ENCODE results near the gene XRCC1. TPM values are rescaled to one million over a fixed set of nuclear protein-coding genes. Genes with fewer than 3 reads are reported as not detected.

XRCC1 gene
- total RNA-seq, 1 donor from 2014 or later: 20.9 TPM

DNA sequence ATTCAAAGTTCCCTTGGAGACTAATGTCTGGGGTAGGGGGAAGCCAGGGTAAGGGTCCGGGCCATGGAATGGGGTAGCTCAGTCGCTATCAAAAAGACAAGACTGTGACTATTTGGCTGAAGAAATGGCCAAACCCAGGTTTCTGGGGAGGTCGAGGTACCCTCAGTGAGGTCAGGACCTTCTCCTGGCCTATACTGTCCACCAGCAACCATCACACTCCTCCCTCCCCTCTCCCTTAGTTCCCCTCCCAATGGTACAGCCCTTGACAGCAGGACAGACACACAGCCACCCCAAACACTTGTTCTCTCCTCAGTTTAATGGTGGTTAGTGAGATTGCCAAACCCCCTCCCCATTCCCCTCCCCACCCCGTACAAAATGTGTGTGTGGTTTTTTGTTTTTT, 46.7 kb upstream of the XRCC1 start:
- Histone ChIP-seq H3K27ac (no peak overlapping the region), H3K4me3 (no peak overlapping the region), H3K36me3 (no peaks in the 10 kb centered on the region)

GRCh38 chr19:43620061-43621001, 45.0 kb upstream of the XRCC1 start:
- H3K4me1 ChIP-seq: peaks cover 19% of the 10 kb centered on the region
- H3K27me3 ChIP-seq: no peaks in the 10 kb centered on the region
- no peaks in the 10 kb centered on the region for H3K36me3 ChIP-seq
- intact Hi-C loops (cut with DNase I): no loop called here
- peak overlapping the region; percentile 89 for H3K27ac ChIP-seq
- no peaks in the 10 kb centered on the region for H3K9me3 ChIP-seq
- no peak for TF ChIP-seq POLR2A (IDR thresholded peaks at IDR 0.05)
- TF ChIP-seq, protein P1, sequence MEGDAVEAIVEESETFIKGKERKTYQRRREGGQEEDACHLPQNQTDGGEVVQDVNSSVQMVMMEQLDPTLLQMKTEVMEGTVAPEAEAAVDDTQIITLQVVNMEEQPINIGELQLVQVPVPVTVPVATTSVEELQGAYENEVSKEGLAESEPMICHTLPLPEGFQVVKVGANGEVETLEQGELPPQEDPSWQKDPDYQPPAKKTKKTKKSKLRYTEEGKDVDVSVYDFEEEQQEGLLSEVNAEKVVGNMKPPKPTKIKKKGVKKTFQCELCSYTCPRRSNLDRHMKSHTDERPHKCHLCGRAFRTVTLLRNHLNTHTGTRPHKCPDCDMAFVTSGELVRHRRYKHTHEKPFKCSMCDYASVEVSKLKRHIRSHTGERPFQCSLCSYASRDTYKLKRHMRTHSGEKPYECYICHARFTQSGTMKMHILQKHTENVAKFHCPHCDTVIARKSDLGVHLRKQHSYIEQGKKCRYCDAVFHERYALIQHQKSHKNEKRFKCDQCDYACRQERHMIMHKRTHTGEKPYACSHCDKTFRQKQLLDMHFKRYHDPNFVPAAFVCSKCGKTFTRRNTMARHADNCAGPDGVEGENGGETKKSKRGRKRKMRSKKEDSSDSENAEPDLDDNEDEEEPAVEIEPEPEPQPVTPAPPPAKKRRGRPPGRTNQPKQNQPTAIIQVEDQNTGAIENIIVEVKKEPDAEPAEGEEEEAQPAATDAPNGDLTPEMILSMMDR (IDR thresholded peaks at IDR 0.05): no peak
- no peak for TF ChIP-seq POLR2AphosphoS5 (IDR thresholded peaks at IDR 0.05; ENCODE audit: insufficient read depth in 1 of 2, low read depth in 1 of 2)
- H3K4me3 ChIP-seq: peak overlapping the region; percentile 79 to 83
- no peak for DNase-seq (ENCODE audit: extremely low spot score in 2 of 2)

More for the DNA sequence above, 46.7 kb upstream of the XRCC1 start:
- peaks cover 19% of the 10 kb centered on the region for H3K4me1 ChIP-seq
- no peak for TF ChIP-seq POLR2AphosphoS5 (IDR thresholded peaks at IDR 0.05; ENCODE audit: insufficient read depth in 1 of 2, low read depth in 1 of 2)
- TF ChIP-seq, protein P1 (IDR thresholded peaks at IDR 0.05): no peak
- TF ChIP-seq POLR2A (IDR thresholded peaks at IDR 0.05): no peak
- no peaks in the 10 kb centered on the region for H3K27me3 ChIP-seq
- no peaks in the 10 kb centered on the region for H3K9me3 ChIP-seq
- intact Hi-C loops (cut with DNase I): no loop called here
- DNase-seq (ENCODE audit: extremely low spot score in 2 of 2): no peak

DNA sequence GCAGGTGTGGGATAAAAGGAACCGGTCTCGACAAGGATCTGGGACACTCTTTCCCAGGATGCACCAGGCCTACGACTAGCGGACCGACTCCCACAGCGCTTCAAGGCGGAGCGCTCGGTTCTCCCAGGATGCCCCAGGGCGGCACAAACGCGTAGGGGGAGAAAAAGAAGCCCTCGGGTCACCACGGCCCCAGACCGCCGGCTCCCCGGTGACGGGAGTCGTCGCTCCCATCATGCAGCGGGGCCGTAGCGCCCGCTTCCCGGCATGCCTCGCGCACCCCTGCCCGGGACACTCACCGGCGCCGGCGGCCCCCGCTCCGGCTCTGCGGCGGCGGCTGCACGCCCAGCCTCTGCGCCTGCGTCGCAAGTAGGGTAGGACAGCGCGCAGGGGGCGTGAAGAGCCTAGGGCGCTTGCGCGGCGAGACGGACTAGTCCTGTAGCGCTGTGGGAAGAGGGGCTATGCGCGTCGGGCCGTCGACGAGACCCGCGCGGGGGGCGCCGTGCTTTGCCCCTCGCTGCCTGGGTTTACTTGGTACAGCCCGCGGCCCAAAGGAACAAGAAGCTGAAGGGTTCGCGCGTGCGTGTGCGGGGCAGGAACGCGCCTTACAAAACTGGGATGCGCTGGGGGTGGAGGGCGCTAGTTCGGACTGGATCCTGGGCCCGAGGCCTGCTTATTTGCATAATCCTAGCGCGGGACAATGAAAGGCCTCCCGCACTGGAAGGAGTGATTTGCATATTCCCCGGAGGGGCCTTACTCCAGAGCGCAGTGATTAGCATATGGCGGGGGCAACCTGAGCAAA, 44.1 kb upstream of the XRCC1 start, which contains the start of gene ZNF428:
ZNF428 (minus strand) TSS at position 368 of the 799 bp plus-strand sequence. CDS start 5,325 bp downstream, outside the sequence.
- TF ChIP-seq POLR2AphosphoS5 (IDR thresholded peaks at IDR 0.05; ENCODE audit: insufficient read depth in 1 of 2, low read depth in 1 of 2): peak; percentile 19 to 85
- TF ChIP-seq, protein P1 (IDR thresholded peaks at IDR 0.05): no peak
- peak in 1 of 2 donors; percentile 63 for TF ChIP-seq POLR2A (IDR thresholded peaks at IDR 0.05)
- Histone ChIP-seq H3K27ac (peak within 1 kb of the TSS; percentile 89), H3K4me3 (peak within 1 kb of the TSS; percentile 79 to 83), H3K36me3 (no peaks in the 10 kb centered on the region), H3K27me3 (no peaks in the 10 kb centered on the region), H3K4me1 (peaks cover 19% of the 10 kb centered on the region), H3K9me3 (no peaks in the 10 kb centered on the region)
- intact Hi-C loops (cut with DNase I): no loop called here
- DNase-seq (ENCODE audit: extremely low spot score in 2 of 2): peak in 1 of 2 donors; percentile 89

GRCh38 chr19:43618921-43619261, 43.6 kb upstream of the XRCC1 start:
- Histone ChIP-seq H3K27ac (peak overlapping the region; percentile 89), H3K9me3 (no peaks in the 10 kb centered on the region), H3K36me3 (no peaks in the 10 kb centered on the region), H3K27me3 (no peaks in the 10 kb centered on the region), H3K4me3 (peak overlapping the region; percentile 79 to 83), H3K4me1 (peaks cover 19% of the 10 kb centered on the region)
- no peak for DNase-seq (ENCODE audit: extremely low spot score in 2 of 2)
- TF ChIP-seq POLR2AphosphoS5 (IDR thresholded peaks at IDR 0.05; ENCODE audit: insufficient read depth in 1 of 2, low read depth in 1 of 2) (no peak), POLR2A (IDR thresholded peaks at IDR 0.05) (no peak)
- TF ChIP-seq, protein P1 (IDR thresholded peaks at IDR 0.05): no peak
- intact Hi-C loops (cut with DNase I): no loop called here
